ENCODE results near the gene CFAP90. TPM values are rescaled to one million over a fixed set of nuclear protein-coding genes. Genes with fewer than 3 reads are reported as not detected.

Gene CFAP90
- total RNA-seq, 1 donor from 2014 or later: not detected

- H4K20me1 ChIP-seq (ENCODE audit: low read depth): peaks cover 25% of the 10 kb centered on the region
- no peaks in the 10 kb centered on the region for H3F3A ChIP-seq (ENCODE audit: low read depth)
- H2AFZ ChIP-seq (replicated peaks): no peak overlapping the region
- Mint-ChIP-seq H3K4me3 (no peak overlapping the region), H3K4me1 (peaks cover 12% of the 10 kb centered on the region), H3K9me3 (no peaks in the 10 kb centered on the region), H3K36me3 (peaks cover 13% of the 10 kb centered on the region), H3K27me3 (ENCODE audit: insufficient read depth, low read depth) (peaks cover 2% of the 10 kb centered on the region), H3K27ac (no peak overlapping the region)
- H3K4me2 ChIP-seq: no peak overlapping the region
- H3K36me3 ChIP-seq: peaks cover 17% of the 10 kb centered on the region
- TF ChIP-seq CTCF (IDR thresholded peaks at IDR 0.05) (no peak), EZH2phosphoT487 (IDR thresholded peaks at IDR 0.05) (no peak), EZH2 (IDR thresholded peaks at IDR 0.05) (no peak)
- no peaks in the 10 kb centered on the region for H3K27me3 ChIP-seq
- H3K9ac ChIP-seq: no peak overlapping the region
- DNase-seq (ENCODE audit: low spot score): no peak
- H3K4me3 ChIP-seq: no peak overlapping the region
- peaks cover 9% of the 10 kb centered on the region for H3K4me1 ChIP-seq
- H3K79me2 ChIP-seq (ENCODE audit: low read depth): peaks cover 80% of the 10 kb centered on the region
- H3K9me3 ChIP-seq (ENCODE audit: low read depth): no peaks in the 10 kb centered on the region
- no peak overlapping the region for H3K27ac ChIP-seq
These were observed 22.3 kb upstream of the CFAP90 start for GRCh38 chr5:7873216-7873615.

GRCh38 chr5:7872517-7873130 lies 21.7 kb upstream of the CFAP90 start:
- H3K4me2 ChIP-seq: no peak overlapping the region
- no peaks in the 10 kb centered on the region for H3K9me3 Mint-ChIP-seq
- H4K20me1 ChIP-seq (ENCODE audit: low read depth): peaks cover 25% of the 10 kb centered on the region
- no peak for DNase-seq (ENCODE audit: low spot score)
- H3K27ac ChIP-seq: no peak overlapping the region
- peaks cover 12% of the 10 kb centered on the region for H3K4me1 Mint-ChIP-seq
- no peak overlapping the region for H2AFZ ChIP-seq (replicated peaks)
- H3K4me1 ChIP-seq: peaks cover 12% of the 10 kb centered on the region
- TF ChIP-seq EZH2phosphoT487 (IDR thresholded peaks at IDR 0.05): no peak
- no peak for TF ChIP-seq CTCF (IDR thresholded peaks at IDR 0.05)
- no peak for TF ChIP-seq EZH2 (IDR thresholded peaks at IDR 0.05)
- H3K36me3 Mint-ChIP-seq: peaks cover 13% of the 10 kb centered on the region
- no peak overlapping the region for H3K9ac ChIP-seq
- H3K27ac Mint-ChIP-seq: no peak overlapping the region
- no peaks in the 10 kb centered on the region for H3F3A ChIP-seq (ENCODE audit: low read depth)
- H3K27me3 ChIP-seq: no peaks in the 10 kb centered on the region
- H3K79me2 ChIP-seq (ENCODE audit: low read depth): peaks cover 86% of the 10 kb centered on the region
- H3K4me3 Mint-ChIP-seq: no peak overlapping the region
- H3K9me3 ChIP-seq (ENCODE audit: low read depth): no peaks in the 10 kb centered on the region
- H3K27me3 Mint-ChIP-seq (ENCODE audit: insufficient read depth, low read depth): peaks cover 2% of the 10 kb centered on the region
- H3K4me3 ChIP-seq: no peak overlapping the region
- peaks cover 15% of the 10 kb centered on the region for H3K36me3 ChIP-seq

- Mint-ChIP-seq H3K36me3 (peaks cover 12% of the 10 kb centered on the region), H3K4me1 (peaks cover 19% of the 10 kb centered on the region), H3K27ac (no peak overlapping the region), H3K4me3 (no peak overlapping the region), H3K9me3 (no peaks in the 10 kb centered on the region), H3K27me3 (ENCODE audit: insufficient read depth, low read depth) (peaks cover 2% of the 10 kb centered on the region)
- H3K9me3 ChIP-seq (ENCODE audit: low read depth): no peaks in the 10 kb centered on the region
- no peak overlapping the region for H2AFZ ChIP-seq (replicated peaks)
- H3K36me3 ChIP-seq: peaks cover 14% of the 10 kb centered on the region
- H4K20me1 ChIP-seq (ENCODE audit: low read depth): peaks cover 25% of the 10 kb centered on the region
- no peak overlapping the region for H3K27ac ChIP-seq
- DNase-seq (ENCODE audit: low spot score): no peak
- H3K27me3 ChIP-seq: no peaks in the 10 kb centered on the region
- no peak overlapping the region for H3K4me2 ChIP-seq
- H3K79me2 ChIP-seq (ENCODE audit: low read depth): peaks cover 95% of the 10 kb centered on the region
- no peaks in the 10 kb centered on the region for H3F3A ChIP-seq (ENCODE audit: low read depth)
- no peak for TF ChIP-seq EZH2phosphoT487 (IDR thresholded peaks at IDR 0.05)
- TF ChIP-seq CTCF (IDR thresholded peaks at IDR 0.05): no peak
- no peak for TF ChIP-seq EZH2 (IDR thresholded peaks at IDR 0.05)
- no peak overlapping the region for H3K4me3 ChIP-seq
- no peak overlapping the region for H3K9ac ChIP-seq
- H3K4me1 ChIP-seq: peaks cover 12% of the 10 kb centered on the region
These were observed 20.7 kb upstream of the CFAP90 start for GRCh38 chr5:7871653-7872052.

All from neural progenitor cell (in vitro differentiated cells).